ENCODE measurements around the gene NUPR2. TPM values are rescaled to one million over a fixed set of nuclear protein-coding genes. Genes with fewer than 3 reads are reported as not detected.
"Not testable (repeated sequence)": the region's sequence is repeated elsewhere in the genome, so short reads cannot be mapped to it uniquely, and the experiment has no call there.

The NUPR2 gene
- total RNA-seq, 1 donor = not detected

GRCh38 chr7:56110611-56111010 is 5.6 kb downstream of the NUPR2 start:
- no peak overlapping the region for H3K4me3 ChIP-seq (ENCODE audit: low read depth, low read length)
- no peak for TF ChIP-seq CTCF (IDR thresholded peaks at IDR 0.05; ENCODE audit: insufficient read depth, low read depth, low read length)
- no peak for DNase-seq (ENCODE audit: low read depth)

- DNase-seq (ENCODE audit: low read depth) = no peak
- TF ChIP-seq CTCF (IDR thresholded peaks at IDR 0.05; ENCODE audit: insufficient read depth, low read depth, low read length) = no peak
- H3K4me3 ChIP-seq (ENCODE audit: low read depth, low read length) = no peak overlapping the region
These were observed 8.3 kb downstream of the NUPR2 start for GRCh38 chr7:56107954-56108258.

GRCh38 chr7:56106108-56107073 is 9.8 kb downstream of the NUPR2 start, which contains the start of gene CHCHD2:
CHCHD2 (minus strand) TSS chr7:56106476; CDS start chr7:56106413, 63 bp downstream.
- no peak for TF ChIP-seq CTCF (IDR thresholded peaks at IDR 0.05; ENCODE audit: insufficient read depth, low read depth, low read length)
- peak; percentile 99 for DNase-seq (ENCODE audit: low read depth)
- peak within 1 kb of the TSS; percentile 96 for H3K4me3 ChIP-seq (ENCODE audit: low read depth, low read length)

- H3K4me3 ChIP-seq (ENCODE audit: low read depth, low read length) = peak overlapping the region; percentile 96
- no peak for TF ChIP-seq CTCF (IDR thresholded peaks at IDR 0.05; ENCODE audit: insufficient read depth, low read depth, low read length)
- peak; percentile 87 for DNase-seq (ENCODE audit: low read depth)
These were observed 10.7 kb downstream of the NUPR2 start for GRCh38 chr7:56105508-56105907.

GRCh38 chr7:56104138-56104537 is 12.1 kb downstream of the NUPR2 start:
- H3K4me3 ChIP-seq (ENCODE audit: low read depth, low read length); DNase-seq (ENCODE audit: low read depth): not testable (repeated sequence)

- DNase-seq (ENCODE audit: low read depth) = no peak
- no peak for TF ChIP-seq CTCF (IDR thresholded peaks at IDR 0.05; ENCODE audit: insufficient read depth, low read depth, low read length)
- H3K4me3 ChIP-seq (ENCODE audit: low read depth, low read length) = no peak overlapping the region
These were observed 16.6 kb downstream of the NUPR2 start for GRCh38 chr7:56099653-56100052.

GRCh38 chr7:56098187-56099008 is 17.8 kb downstream of the NUPR2 start:
- DNase-seq (ENCODE audit: low read depth); H3K4me3 ChIP-seq (ENCODE audit: low read depth, low read length): not testable (repeated sequence)
